ENCODE results near the gene MRPL49. TPM values are rescaled to one million over a fixed set of nuclear protein-coding genes. Genes with fewer than 3 reads are reported as not detected.
"Not testable (repeated sequence)": the region's sequence is repeated elsewhere in the genome, so short reads cannot be mapped to it uniquely, and the experiment has no call there.

Gene MRPL49
- polyA plus RNA-seq, 3 donors, result 58.6 to 62.2 (median 59.5) TPM

DNA sequence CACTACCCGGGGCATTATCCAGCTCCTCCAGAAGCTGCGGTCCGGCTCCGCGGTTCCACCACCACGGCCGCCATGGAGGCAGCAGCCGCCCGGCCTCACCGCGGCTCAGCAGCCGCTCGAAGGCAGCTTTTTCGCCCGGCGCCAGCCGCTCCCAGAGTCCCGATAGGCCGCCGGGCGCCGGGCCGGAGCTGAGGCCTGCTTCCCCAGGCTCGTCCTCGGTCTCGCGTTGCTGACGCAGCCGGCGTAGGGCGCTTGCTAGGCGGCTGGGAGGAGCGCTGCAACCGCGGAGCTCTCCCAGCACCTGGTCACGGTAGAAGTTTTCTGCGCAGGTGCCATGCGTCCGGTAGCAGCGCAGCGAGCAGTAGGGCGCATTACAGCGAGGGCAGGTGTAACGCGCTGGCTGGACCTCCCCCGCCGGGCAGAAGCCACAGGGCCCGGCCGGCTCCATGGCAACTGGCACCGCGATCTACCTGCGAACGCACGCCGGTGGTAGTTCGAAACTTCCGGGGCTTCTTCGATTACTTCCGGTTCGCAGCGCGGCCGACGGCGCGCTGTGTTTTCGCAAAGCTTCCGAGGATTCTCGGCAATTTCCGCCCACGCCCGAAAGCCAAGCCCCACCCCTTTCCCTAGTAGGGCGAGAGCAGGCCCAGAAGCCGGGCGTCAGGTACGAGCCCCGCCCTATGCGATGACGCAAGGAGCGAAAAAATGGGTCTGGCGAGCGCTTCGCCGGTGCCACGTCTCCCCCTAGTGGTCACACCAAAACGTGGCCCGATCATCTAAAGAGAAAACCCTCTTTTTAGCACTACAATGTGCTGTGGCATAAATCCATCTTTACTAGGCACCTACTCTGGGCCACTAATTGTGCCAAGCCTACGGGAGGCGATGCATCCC, 4.7 kb upstream of the MRPL49 start, which contains the start of gene ZNHIT2:
Gene ZNHIT2 (minus strand): TSS at position 496 of the 891 bp plus-strand sequence. CDS start 48 bp downstream, at position 448.
- peak; percentile 97 to 98 (median 98) for DNase-seq (ENCODE audit: low read depth in 3 of 3, low spot score in 2 of 3)

DNA sequence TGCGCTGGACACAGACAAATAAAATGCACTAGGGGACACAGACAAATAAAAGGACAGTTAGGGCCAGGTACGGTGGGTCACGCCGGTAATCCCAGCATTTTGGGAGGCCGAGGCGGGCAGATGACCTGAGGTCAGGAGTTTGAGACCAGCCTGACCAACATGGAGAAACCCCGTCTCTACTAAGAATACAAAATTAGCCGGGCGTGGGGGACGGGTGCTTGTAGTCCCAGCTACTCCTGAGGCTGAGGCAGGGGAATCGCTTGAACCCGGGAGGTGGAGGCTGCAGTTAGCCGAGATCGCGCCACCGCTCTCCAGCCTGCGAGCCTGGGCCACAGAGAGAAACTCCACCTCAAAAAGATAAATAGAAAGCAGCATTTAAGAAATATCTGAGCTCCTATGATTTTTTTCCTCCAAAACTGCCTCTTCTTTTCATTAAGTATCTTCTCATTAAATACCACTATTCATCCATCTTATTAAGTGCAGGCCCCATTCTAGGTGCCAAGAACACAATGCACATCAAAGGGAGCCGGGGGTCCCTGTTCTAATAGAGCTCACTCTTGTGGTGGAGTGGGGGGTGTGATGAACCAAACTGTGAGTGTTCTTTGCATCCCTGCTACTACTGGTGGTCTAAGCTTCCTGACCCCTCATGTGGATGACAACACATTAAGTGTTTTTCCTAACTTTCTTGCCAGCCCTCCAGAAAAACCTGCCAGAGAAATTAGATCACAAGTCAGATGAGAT, 3.9 kb upstream of the MRPL49 start:
- DNase-seq (ENCODE audit: low read depth in 3 of 3, low spot score in 2 of 3), result no peak

DNA sequence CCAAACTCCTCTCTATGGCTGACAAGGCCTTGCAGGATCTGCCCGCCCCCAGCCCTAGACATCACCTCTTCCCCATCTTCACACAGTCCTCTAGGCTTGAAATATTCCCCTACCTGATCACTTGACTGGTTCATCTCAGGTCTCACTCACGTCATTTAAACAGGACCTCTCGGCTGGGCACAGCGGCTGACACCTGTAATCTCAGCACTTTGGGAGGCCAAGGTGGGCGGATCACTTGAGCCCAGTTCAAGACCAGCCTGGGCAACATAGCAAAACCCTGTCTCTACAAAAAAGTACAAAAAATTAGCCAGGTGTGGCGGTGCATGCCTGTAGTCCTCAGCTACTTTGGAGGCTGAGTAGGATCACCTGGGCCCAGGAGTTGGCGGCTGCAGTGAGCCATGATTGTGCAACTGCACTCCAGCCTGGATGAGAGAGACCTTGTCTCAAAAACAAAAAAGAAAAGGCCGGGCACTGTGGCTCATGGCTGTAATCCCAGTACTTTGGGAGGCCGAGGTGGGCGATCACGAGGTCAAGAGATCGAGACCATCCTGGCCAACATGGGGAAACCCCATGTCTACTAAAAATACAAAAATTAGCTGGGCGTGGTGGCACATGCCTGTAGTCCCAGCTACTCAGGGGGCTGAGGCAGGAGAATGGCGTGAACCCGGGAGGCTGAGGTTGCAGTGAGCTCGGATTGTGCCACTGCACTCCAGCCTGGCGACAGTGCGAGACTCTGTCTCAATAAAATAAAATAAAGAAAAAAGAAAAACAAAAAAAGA, 3.0 kb upstream of the MRPL49 start:
- not testable (repeated sequence) for DNase-seq (ENCODE audit: low read depth in 3 of 3, low spot score in 2 of 3)

DNA sequence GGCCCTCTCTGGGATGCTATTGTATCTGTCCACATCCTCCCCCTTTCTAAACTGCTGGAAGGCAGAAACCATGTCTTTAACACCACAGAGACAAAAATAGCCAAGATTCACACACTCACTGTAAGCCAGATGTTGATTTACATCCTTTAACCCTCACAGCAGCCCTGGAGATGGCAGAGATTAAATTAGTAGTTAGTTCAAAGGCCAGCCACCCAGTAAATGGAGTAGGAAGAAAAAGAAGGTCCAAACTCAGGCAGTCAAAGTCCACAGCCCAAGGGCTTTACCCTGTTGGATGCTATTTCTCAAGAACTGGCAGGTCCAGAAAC, 2.5 kb upstream of the MRPL49 start:
- no peak for DNase-seq (ENCODE audit: low read depth in 3 of 3, low spot score in 2 of 3)

DNA sequence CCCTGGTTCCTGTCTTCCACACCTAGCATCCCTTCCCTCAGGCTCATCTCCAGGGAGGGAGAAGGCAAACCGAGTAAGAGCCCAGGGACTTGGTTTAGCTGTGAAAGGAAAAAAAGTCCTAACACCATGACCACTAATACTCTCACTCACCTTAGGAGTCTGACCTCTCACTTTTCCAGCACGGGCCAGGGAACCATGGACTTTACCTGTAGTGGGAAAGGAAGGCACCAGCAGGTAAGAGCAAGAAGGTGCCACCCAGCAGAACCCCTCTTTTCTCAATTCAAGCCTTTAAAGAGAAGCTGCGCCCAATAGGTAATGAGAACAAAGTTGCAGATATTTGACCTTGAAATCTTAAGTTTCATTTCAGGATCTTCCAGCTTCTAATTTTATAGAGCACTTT, 1.3 kb upstream of the MRPL49 start:
- DNase-seq (ENCODE audit: low read depth in 3 of 3, low spot score in 2 of 3), result no peak

DNA sequence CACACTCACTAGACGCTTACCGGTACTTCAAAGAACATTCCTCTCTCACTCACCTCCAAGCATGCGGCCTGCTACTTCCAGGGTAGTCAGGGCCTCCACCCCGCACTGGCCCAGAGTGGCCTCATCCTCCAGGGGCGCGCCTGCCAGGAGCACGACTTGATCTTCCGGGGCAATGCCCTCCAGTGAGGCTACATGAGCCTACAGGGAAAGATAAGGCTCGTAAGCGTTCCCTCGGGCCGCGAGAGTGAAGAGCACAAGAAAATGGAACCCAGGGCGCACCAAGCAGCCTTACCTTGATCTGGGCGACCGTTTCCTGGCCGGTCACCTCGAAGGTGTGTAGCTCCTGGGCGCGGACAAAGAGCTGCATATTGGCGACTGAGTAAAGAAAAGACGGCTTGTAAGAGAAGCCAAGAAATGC, 665 bp upstream of the MRPL49 start:
- no peak for DNase-seq (ENCODE audit: low read depth in 3 of 3, low spot score in 2 of 3)

DNA sequence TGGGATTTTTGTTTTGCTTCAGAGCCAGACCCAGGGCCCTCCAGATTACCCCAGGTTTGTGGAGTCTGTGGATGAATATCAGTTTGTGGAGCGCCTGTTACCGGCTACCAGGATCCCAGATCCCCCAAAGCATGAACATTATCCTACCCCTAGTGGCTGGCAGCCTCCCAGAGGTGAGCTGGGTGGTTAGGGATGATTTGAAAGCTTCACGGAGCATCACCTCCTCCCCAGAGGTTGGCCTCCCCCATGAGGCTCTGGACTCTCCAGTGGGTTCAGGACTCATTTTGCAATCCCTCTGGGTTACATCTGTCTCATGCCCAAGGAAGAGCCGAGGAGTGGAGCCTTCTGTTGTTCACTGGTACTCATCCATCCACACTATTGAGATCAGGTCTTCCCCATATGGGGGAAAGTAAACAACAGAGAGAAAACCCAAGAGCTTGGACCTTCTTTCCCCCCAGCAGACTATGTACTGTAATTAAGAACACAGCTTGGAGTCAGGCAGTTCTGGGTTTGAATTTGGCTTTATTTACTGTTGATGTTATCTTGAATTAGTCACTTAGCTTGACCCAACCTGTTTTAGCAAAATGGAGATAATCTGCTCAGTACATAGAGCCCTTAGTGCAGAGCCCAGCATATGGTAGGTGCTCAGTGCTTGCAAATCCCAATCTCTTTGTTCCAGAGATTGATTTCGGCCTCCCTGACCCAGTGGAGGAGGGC, 2.5 kb downstream of the MRPL49 start:
- no peak for DNase-seq (ENCODE audit: low read depth in 3 of 3, low spot score in 2 of 3)

DNA sequence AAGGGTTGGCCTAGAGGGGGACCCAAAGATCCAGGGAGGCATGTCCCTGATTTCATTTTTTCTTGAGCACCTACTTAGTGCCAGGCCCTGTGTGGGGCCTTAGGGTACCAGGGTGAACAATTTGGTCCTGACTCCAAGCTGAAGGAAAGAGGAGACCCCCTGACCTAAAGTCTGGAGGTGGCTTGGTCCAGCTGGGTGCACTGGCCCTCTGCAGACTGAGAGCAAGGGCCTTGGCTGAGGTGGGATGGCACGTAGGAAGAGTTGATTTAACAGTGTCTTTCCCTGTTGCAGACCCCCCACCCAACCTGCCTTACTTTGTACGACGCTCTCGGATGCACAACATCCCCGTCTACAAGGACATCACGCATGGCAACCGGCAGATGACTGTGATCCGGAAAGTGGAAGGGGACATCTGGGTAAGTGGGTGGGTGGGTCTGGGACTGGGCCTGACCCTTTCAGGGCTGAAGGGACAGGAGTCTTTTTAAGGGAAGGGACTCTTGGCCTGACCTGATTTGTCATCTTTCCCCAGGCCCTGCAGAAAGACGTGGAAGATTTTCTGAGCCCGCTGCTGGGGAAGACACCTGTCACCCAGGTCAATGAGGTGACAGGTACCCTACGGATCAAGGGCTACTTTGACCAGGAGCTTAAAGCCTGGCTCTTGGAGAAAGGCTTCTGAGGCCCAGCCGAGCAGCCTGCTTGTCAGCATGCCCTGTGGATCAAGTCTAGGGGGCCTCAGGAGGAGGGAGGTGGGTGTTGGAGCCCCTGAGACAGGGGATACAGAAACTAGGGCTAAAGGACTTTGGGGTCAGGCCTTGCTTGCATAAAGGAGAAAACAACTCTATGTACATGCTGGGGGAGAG, 3.3 kb downstream of the MRPL49 start:
- DNase-seq (ENCODE audit: low read depth in 3 of 3, low spot score in 2 of 3), result no peak

DNA sequence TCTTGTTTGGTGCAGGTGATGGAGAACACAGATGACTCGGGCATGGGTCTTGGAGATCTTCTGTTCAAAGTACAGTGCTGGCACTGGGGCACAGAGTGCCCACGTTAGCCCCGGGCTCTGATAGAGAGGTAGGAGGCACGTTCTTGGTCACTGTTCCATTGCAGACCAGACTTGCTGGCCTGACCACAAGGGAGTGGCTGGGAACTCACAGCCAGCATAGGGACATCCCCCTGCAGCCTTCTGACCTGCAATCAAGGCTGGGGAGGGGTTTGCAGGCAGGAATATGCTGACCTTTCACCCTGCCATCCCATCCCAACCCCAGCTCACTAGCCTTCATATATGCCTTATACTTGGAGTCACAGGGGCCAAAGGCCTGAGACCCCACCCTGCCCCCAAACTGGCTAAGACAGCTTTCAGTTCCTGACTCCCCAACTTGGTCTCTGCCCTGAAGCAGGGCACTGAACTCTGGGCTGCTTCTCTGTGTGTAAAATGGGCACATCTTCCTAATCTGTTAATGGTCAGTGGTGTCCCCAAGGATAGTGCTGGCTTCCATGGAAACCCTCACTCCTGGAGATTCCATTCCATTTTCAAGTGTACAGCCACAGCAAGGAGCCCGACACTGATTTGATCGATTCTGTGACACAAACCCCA, 4.6 kb downstream of the MRPL49 start:
- no peak for DNase-seq (ENCODE audit: low read depth in 3 of 3, low spot score in 2 of 3)

DNA sequence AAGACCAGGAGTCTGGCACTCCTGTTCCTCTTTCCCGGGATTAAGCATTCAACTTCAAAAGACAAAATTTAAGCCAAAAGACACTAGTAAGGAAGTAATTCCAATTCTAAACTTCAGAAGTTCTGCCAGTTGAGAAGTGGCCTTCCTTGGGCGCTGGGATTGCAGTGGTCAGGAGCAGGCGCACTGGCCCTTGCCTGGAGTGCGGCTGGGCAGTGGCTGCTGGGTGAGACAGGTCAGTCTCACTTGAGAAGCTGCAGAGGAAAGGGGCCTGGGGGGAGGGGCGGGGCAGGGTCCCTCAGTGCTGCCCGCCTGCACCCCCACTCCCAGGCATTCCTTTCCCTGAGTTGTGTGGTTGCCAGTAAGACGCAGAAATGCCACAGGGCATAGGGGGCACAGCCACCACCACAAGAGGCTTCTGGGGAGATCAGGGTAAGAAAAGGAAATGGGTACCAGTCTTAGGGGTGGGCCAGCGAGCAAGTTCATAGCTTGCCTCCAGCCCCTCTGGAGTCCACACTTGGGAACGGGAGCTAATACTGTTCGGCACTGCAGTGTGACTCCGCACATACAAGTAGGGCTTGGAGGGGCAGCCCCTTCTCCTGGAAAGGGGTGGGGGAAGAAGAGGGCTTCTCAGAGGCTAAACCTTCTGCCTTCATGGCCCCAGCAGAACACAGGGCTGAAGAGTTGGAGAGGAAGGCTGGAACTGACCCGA, 5.5 kb downstream of the MRPL49 start:
- DNase-seq (ENCODE audit: low read depth in 3 of 3, low spot score in 2 of 3), result no peak

DNA sequence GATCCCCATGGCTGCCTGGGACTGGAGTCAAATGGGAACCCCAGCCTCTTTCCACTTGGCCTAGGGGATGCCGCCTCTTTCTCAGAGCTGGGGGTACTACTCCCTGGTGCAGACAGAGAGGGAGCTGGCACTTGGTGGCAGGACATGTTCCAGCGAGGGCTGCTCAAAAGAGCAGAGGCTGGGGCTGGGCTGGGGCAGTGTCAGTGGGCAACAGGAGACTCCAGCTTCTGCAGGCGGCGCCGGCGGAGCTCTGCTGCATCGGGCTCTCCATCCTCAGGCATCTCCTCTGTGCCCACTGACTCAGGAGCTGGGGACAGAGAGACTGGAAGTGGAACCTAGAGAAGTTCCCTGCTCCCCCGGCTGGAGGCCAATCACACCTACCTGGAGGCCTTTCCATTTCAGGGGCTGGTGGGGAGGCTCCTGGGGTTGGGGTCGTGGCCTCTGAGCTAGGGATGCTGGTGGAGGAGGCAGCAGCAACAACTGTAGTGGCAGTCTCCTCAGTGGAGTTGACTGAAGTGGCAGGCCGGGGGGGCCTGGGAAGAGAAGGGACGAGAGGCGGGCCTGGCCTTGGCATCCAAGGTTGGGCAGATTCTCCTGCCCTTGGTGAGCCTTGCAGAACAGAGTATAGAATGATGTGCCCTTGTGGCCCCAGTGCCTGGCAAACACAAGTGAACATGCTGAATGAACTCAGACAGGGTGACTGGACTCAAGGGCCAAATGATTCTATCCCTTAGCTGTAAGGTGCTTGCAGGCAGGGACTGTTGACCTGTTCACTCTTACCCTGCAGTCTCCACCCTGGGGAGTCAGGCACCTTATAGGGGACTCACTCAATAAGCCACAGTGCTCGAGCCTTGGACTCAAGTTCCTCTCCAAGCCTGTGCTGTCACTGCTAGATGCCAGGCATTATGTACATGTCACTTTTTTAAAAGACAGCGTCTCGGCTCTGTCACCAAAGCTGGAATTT, 6.3 kb downstream of the MRPL49 start:
- DNase-seq (ENCODE audit: low read depth in 3 of 3, low spot score in 2 of 3), result no peak

DNA sequence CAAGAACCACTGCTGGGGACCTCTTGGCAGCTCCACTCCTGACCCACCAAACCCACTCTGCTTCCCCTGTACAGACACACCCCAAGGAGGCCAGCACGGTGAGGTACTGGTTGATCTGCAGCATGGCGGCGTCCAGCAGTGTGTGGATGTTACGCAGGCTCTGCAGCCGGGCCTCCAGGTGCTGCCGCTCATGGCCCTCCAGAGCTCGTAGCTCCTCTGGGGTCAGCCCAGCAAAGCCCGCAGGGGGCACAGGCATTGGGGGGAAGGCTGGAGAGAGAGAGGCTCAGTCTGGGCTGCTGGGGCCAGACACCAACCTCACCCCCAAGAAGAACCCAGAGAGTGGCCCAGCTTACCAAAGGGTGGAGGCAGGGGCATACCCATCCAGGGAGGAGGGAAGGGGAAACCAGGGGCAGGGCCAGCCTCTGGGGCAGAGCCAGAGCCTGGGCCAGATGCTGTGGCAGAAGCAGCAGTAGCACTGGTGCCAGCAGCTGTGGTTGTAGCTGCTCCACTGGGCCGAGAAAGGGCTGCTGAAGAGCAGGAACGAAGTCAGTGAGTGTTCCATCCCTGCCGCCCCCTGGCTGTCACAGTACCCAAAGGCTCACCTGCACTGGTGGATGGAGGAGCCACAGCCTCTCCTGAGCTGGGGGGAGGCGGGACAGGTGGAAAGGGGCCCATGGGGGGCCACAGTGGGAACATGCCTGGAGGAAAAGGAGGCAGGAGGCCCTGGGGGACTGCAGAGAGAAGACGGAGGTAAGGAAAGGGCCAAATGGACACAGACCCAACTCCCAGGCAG, 7.7 kb downstream of the MRPL49 start:
- DNase-seq (ENCODE audit: low read depth in 3 of 3, low spot score in 2 of 3), result no peak

DNA sequence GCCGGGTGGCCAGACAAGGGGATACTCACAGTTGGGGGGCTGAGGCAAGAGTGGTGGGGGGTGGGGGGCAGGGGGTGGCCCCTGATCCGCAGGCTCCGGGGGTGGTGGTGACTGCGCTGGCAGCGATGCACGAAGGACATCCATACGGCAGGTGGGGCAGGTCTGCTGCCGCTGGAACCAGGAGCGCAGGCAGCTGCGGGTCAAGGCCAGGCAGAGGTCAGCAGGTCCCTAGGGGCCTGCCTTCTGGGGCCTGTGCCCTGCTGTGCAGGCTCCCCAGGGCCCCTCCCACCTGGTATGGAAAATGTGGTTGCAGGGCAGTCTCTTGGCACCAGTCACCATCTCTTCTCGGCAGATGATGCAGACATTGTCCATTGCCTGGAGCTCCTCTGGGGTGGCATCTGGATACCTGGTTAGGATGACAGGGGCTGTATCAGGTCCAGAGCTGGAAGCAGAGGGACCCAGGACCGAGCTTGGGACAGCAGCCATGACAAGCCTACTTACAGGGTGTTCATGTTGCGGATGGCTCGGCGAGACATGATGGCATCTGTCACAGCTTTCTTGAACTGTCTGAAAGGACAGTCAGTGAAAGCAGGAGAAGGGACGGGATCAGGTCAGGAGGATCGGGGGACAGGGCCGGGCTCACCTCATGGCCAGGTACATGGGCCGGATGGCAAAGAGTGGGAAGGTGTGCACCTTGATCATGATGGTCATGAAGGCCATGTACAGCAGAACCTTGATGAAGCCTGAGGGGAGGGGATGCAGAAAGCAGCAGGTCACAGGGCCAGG, 8.7 kb downstream of the MRPL49 start:
- no peak for DNase-seq (ENCODE audit: low read depth in 3 of 3, low spot score in 2 of 3)

DNA sequence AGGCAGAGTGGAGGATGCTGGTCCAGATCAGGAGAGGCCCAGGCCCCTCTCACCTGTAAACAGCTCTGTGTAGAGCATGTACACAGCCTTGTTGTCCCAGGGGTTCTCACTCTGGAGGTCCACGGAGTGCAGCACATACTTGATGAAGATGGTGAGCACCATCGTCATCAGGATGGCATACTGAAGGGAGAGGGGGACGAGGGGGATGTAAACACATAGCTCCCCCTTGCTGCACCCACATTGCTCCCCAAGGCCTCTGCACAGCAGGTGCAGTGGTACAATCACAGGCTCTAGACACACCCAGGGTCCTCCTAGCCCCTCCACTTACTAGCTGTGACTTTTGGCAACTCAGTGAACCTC, 9.3 kb downstream of the MRPL49 start:
- DNase-seq (ENCODE audit: low read depth in 3 of 3, low spot score in 2 of 3), result no peak

DNA sequence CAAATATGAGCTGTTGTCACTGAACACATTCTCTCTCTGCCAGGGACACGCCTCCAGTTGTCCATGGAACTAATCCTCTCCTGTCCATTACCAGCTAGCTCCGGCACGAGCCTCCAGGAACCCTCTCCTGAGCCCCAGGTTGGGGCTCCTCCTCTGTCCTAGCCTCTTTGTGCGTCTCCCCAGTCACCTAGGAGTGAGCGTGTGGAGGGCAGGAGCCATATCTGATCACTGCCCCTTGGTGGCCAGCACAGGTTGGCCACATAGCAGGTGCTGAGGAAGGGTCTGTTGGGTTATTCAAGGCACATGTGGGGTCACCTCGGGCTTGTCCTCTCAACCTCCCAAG, 9.7 kb downstream of the MRPL49 start:
- no peak for DNase-seq (ENCODE audit: low read depth in 3 of 3, low spot score in 2 of 3)
